ENCODE measurements around the gene TRAPPC1.

DNA sequence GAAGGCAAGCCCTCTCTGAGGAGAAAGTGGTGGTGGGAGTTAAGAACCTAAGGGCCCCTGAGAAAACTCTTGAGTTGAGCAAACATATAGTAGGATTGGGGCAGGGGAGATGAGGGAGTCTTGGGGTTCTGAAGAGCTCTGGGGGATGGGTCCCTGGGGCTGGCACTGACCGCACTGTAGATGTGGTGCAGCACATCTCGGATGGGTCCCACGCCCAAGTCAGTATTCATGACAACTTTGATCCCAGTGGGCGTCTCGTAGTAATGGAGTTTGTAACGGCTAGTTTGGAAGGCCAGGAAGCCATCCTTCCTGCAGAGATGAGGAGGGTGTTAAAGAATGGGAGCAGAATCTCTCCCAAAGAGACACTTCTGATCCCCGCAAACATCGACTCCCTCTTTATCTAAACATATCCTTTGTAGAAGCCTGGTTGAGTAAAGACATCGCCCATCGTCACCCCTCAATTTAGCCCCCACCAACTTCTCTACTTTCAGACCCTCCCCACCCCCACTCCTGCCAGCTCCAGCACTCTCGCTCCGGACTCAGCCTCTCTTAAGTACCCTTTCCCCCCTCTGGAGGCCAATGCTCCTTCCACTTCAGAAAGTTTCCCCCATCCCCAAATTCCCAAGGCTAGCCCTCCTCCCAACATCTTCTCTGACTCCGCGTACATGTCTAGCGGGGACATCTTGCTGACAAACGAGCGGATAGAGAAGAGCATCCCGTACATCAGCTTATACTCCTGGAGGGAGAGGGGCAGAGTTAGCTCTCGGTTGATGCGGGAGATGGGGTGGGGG is 710 bp downstream of the TRAPPC1 start:
- TF ChIP-seq, protein P1, sequence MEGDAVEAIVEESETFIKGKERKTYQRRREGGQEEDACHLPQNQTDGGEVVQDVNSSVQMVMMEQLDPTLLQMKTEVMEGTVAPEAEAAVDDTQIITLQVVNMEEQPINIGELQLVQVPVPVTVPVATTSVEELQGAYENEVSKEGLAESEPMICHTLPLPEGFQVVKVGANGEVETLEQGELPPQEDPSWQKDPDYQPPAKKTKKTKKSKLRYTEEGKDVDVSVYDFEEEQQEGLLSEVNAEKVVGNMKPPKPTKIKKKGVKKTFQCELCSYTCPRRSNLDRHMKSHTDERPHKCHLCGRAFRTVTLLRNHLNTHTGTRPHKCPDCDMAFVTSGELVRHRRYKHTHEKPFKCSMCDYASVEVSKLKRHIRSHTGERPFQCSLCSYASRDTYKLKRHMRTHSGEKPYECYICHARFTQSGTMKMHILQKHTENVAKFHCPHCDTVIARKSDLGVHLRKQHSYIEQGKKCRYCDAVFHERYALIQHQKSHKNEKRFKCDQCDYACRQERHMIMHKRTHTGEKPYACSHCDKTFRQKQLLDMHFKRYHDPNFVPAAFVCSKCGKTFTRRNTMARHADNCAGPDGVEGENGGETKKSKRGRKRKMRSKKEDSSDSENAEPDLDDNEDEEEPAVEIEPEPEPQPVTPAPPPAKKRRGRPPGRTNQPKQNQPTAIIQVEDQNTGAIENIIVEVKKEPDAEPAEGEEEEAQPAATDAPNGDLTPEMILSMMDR (IDR thresholded peaks at IDR 0.05): no peak
- no peak for TF ChIP-seq POLR2A (IDR thresholded peaks at IDR 0.05)
